Measurements from ENCODE around the gene TCF12. TPM values are rescaled to one million over a fixed set of nuclear protein-coding genes. Genes with fewer than 3 reads are reported as not detected.
"Not testable (repeated sequence)": the region's sequence is repeated elsewhere in the genome, so short reads cannot be mapped to it uniquely, and the experiment has no call there.

TCF12 gene
- total RNA-seq, 3 donors from 2014 or later (not counting 1 experiment from before 2014, with no cell fraction given) = 84.1 to 111 (median 107) TPM

DNA sequence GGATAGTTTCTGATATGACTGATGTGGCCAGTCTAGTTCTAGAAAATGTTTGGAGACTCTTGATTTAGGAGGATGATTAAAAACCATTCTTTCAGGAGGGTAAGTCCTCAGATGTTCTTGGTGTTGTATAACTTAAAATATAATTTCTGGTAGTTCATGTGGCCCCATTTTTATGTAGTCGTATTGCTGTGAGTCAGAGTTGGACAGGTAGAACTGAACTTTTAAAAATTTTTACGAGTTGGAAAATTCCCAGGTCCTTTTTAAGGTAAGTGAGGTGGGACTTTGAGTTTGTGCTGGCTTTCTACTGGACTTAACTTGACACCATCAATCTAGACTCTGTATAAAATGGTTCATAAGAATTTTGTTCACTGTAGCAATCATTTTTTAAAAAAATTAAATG lies 92.3 kb downstream of the TCF12 start:
- TF ChIP-seq, protein P1, sequence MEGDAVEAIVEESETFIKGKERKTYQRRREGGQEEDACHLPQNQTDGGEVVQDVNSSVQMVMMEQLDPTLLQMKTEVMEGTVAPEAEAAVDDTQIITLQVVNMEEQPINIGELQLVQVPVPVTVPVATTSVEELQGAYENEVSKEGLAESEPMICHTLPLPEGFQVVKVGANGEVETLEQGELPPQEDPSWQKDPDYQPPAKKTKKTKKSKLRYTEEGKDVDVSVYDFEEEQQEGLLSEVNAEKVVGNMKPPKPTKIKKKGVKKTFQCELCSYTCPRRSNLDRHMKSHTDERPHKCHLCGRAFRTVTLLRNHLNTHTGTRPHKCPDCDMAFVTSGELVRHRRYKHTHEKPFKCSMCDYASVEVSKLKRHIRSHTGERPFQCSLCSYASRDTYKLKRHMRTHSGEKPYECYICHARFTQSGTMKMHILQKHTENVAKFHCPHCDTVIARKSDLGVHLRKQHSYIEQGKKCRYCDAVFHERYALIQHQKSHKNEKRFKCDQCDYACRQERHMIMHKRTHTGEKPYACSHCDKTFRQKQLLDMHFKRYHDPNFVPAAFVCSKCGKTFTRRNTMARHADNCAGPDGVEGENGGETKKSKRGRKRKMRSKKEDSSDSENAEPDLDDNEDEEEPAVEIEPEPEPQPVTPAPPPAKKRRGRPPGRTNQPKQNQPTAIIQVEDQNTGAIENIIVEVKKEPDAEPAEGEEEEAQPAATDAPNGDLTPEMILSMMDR (IDR thresholded peaks at IDR 0.05) = no peak
- 92% methylated on average over 2 of the region's 2 CpGs for WGBS (ENCODE audit: insufficient coverage)
- Histone ChIP-seq H3K9me3 (ENCODE audit: control insufficient read depth, insufficient read depth, low read length) (no peaks in the 10 kb centered on the region), H3K27ac (ENCODE audit: low read length) (no peak overlapping the region), H3K4me1 (ENCODE audit: control insufficient read depth, insufficient read depth, low read length) (no peaks in the 10 kb centered on the region), H3K27me3 (ENCODE audit: control insufficient read depth, insufficient read depth, low read length) (no peaks in the 10 kb centered on the region), H3K36me3 (ENCODE audit: control insufficient read depth, insufficient read depth, low read length) (no peaks in the 10 kb centered on the region), H3K4me3 (ENCODE audit: low read length) (no peak overlapping the region)
- Mint-ChIP-seq H3K27me3 (ENCODE audit: low read depth in 2 of 2) (no peaks in the 10 kb centered on the region), H3K4me3 (no peak overlapping the region), H3K4me1 (peaks cover 31 to 39% of the 10 kb centered on the region in 2 donors), H3K9me3 (no peaks in the 10 kb centered on the region), H3K27ac (no peak overlapping the region), H3K36me3 (no peaks in the 10 kb centered on the region)
- ATAC-seq (no peak), DNase-seq (no peak)
- intact Hi-C loops (cut with micrococcal nuclease) = loop anchor here (10.0 kb wide), 1 partner anchor 294 kb away; no protein-coding TSS in a partner anchor

DNA sequence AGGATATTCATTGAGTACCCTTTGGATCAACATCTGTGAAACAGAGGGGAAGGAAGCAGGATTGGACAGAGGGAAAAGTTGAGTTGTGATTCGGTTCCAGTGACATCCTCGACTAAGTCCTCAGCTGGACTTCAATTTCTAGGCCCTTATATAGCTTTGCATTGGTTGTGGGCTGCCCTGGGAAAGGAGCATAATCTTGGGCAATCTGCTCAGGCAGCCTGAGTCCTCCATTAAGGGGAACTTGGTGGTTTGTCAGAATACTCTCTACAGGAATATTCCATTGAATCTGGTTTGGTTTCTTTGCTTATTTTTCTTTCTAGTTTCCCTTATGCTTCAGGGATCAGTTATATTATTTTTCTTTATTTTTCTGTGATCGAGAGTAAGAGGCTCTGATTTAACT lies 94.1 kb downstream of the TCF12 start:
- DNase-seq = no peak
- Mint-ChIP-seq H3K27me3 (ENCODE audit: low read depth in 2 of 2) (no peaks in the 10 kb centered on the region), H3K9me3 (no peaks in the 10 kb centered on the region), H3K27ac (no peak overlapping the region), H3K4me3 (no peak overlapping the region), H3K36me3 (no peaks in the 10 kb centered on the region), H3K4me1 (peaks cover 47 to 54% of the 10 kb centered on the region in 2 donors)
- H3K4me3 ChIP-seq (ENCODE audit: low read length) = no peak overlapping the region
- TF ChIP-seq, protein P1 (IDR thresholded peaks at IDR 0.05) = no peak
- H3K4me1 ChIP-seq (ENCODE audit: control insufficient read depth, insufficient read depth, low read length) = no peaks in the 10 kb centered on the region
- 82% methylated on average over 2 of the region's 3 CpGs for WGBS (ENCODE audit: insufficient coverage)
- intact Hi-C loops (cut with micrococcal nuclease) = loop anchor here (10.0 kb wide), 1 partner anchor 292 kb away; no protein-coding TSS in a partner anchor
- H3K36me3 ChIP-seq (ENCODE audit: control insufficient read depth, insufficient read depth, low read length) = no peaks in the 10 kb centered on the region
- H3K9me3 ChIP-seq (ENCODE audit: control insufficient read depth, insufficient read depth, low read length) = no peaks in the 10 kb centered on the region
- H3K27me3 ChIP-seq (ENCODE audit: control insufficient read depth, insufficient read depth, low read length) = no peaks in the 10 kb centered on the region
- ATAC-seq = no peak
- no peak overlapping the region for H3K27ac ChIP-seq (ENCODE audit: low read length)

- H3K4me3 Mint-ChIP-seq; H3K27me3 Mint-ChIP-seq (ENCODE audit: low read depth in 2 of 2); H3K27ac ChIP-seq (ENCODE audit: low read length); H3K9me3 ChIP-seq (ENCODE audit: control insufficient read depth, insufficient read depth, low read length); H3K27me3 ChIP-seq (ENCODE audit: control insufficient read depth, insufficient read depth, low read length); DNase-seq; H3K27ac Mint-ChIP-seq; H3K4me1 ChIP-seq (ENCODE audit: control insufficient read depth, insufficient read depth, low read length); H3K36me3 ChIP-seq (ENCODE audit: control insufficient read depth, insufficient read depth, low read length); ATAC-seq; H3K4me3 ChIP-seq (ENCODE audit: low read length); H3K9me3 Mint-ChIP-seq; H3K36me3 Mint-ChIP-seq: not testable (repeated sequence)
- WGBS (ENCODE audit: insufficient coverage) = 96% methylated on average over 4 of the region's 5 CpGs
- peaks cover 55 to 60% of the 10 kb centered on the region in 2 donors for H3K4me1 Mint-ChIP-seq
- intact Hi-C loops (cut with micrococcal nuclease) = loop anchor here (10.0 kb wide), 1 partner anchor 290 kb away; no protein-coding TSS in a partner anchor
Observed at GRCh38 chr15:57014896-57015295, 96.5 kb downstream of the TCF12 start.

- no peak overlapping the region for H3K4me3 Mint-ChIP-seq
- H3K36me3 ChIP-seq (ENCODE audit: control insufficient read depth, insufficient read depth, low read length) = no peaks in the 10 kb centered on the region
- no peak overlapping the region for H3K27ac ChIP-seq (ENCODE audit: low read length)
- H3K27me3 ChIP-seq (ENCODE audit: control insufficient read depth, insufficient read depth, low read length) = no peaks in the 10 kb centered on the region
- peaks cover 58 to 61% of the 10 kb centered on the region in 2 donors for H3K4me1 Mint-ChIP-seq
- H3K9me3 ChIP-seq (ENCODE audit: control insufficient read depth, insufficient read depth, low read length) = no peaks in the 10 kb centered on the region
- H3K9me3 Mint-ChIP-seq = no peaks in the 10 kb centered on the region
- intact Hi-C loops (cut with micrococcal nuclease) = loop anchor here (10.0 kb wide), 1 partner anchor 289 kb away; no protein-coding TSS in a partner anchor
- no peaks in the 10 kb centered on the region for H3K4me1 ChIP-seq (ENCODE audit: control insufficient read depth, insufficient read depth, low read length)
- H3K36me3 Mint-ChIP-seq = no peaks in the 10 kb centered on the region
- TF ChIP-seq, protein P1 (IDR thresholded peaks at IDR 0.05) = no peak
- H3K4me3 ChIP-seq (ENCODE audit: low read length) = no peak overlapping the region
- no peak overlapping the region for H3K27ac Mint-ChIP-seq
- ATAC-seq (no peak), DNase-seq (no peak)
- no peaks in the 10 kb centered on the region for H3K27me3 Mint-ChIP-seq (ENCODE audit: low read depth in 2 of 2)
Observed at GRCh38 chr15:57015360-57015759, 96.9 kb downstream of the TCF12 start.
